H1 (cell line): ENCODE data around the gene SLC25A12. TPM values are rescaled to one million over a fixed set of nuclear protein-coding genes. Genes with fewer than 3 reads are reported as not detected.

Experiments used
- CTCF ChIA-PET: fragments of 300-600 bp; sonication (Branson Sonifier 250); formaldehyde crosslinking; loops from one replicate; lab custom pipeline; 2021; ENCODE audit not compliant: partially characterized antibody; lab: Charles Lee
- POLR2A ChIA-PET: fragments of 300-600 bp; sonication (Branson Sonifier 250); formaldehyde crosslinking; loops from one replicate; lab custom pipeline; 2021; ENCODE audit warnings: inconsistent platforms; ENCODE audit not compliant: partially characterized antibody; lab: Charles Lee
- DNase-seq, 2 experiments: peaks; one replicate each; pipeline versions ENCODE4 v3.0.0 to v3.0.0-alpha.2; 2010 to 2022; ENCODE audit warnings: low spot score in 2 of 2, low read depth in 1 of 2, mixed read lengths in 1 of 2
- FAIRE-seq: peaks from 2 replicates; lab custom pipeline; 2011; peaks lifted over from hg19 to GRCh38; lab: Jason Lieb, UNC
- H2AFZ ChIP-seq: 2 replicates; pipeline ENCODE4 v1.8.1; 2012; ENCODE audit warnings: low read length, inconsistent platforms
- H2AK5ac ChIP-seq: 2 replicates; pipeline ENCODE4 v1.6.1; 2013; ENCODE audit warnings: low read depth, low read length
- H2BK120ac ChIP-seq: replicated peaks from 2 replicates; pipeline ENCODE3; 2013; ENCODE audit warnings: low read depth, low read length, inconsistent platforms
- H2BK12ac ChIP-seq: 2 replicates; pipeline ENCODE4 v1.6.1; 2013; ENCODE audit warnings: low read depth, low read length
- H2BK15ac ChIP-seq: 2 replicates; pipeline ENCODE4 v1.6.1; 2013; ENCODE audit warnings: low read length
- H2BK20ac ChIP-seq: 2 replicates; pipeline ENCODE4 v1.6.1; 2013; ENCODE audit warnings: low read length
- H2BK5ac ChIP-seq: 2 replicates; pipeline ENCODE4 v1.6.1; 2013; ENCODE audit warnings: low read depth, low read length
- H3K14ac ChIP-seq: 2 replicates; pipeline ENCODE4 v1.6.1; 2013; ENCODE audit warnings: inconsistent platforms; ENCODE audit not compliant: insufficient read length
- H3K18ac ChIP-seq: 2 replicates; pipeline ENCODE4 v1.6.1; 2013; ENCODE audit warnings: low read length; ENCODE audit errors: extremely low read depth
- H3K23ac ChIP-seq: 2 replicates; pipeline ENCODE4 v1.6.1; 2013; ENCODE audit warnings: inconsistent platforms; ENCODE audit not compliant: insufficient read length
- H3K23me2 ChIP-seq: 2 replicates; pipeline ENCODE4 v1.6.1; 2013; ENCODE audit warnings: low read depth, low read length
- H3K27ac ChIP-seq: 2 replicates; pipeline ENCODE4 v1.6.1; 2011; ENCODE audit warnings: low read depth, low read length, inconsistent platforms
- H3K27me3 ChIP-seq, 4 experiments: replicated peaks in 1 of 4; 1 replicate in 1 of 4; 2 replicates in 3 of 4; pipeline versions ENCODE4 v1.6.1 to v1.8.1; 2011 to 2013; ENCODE audit warnings: low read length in 3 of 4, mild to moderate bottlenecking in 3 of 4, inconsistent platforms in 2 of 4, mixed read lengths in 2 of 4, moderate library complexity in 1 of 4; ENCODE audit not compliant: control insufficient read depth in 3 of 4, insufficient read depth in 3 of 4; ENCODE audit errors: extremely low read depth in 1 of 4
- H3K36me3 ChIP-seq, 4 experiments: 2 replicates each; pipeline versions ENCODE4 v1.6.1 to v1.8.1; 2011 to 2013; ENCODE audit warnings: mild to moderate bottlenecking in 4 of 4, low read length in 3 of 4, moderate library complexity in 2 of 4, control low read depth in 1 of 4, inconsistent platforms in 1 of 4; ENCODE audit not compliant: insufficient read depth in 4 of 4, control insufficient read depth in 2 of 4
- H3K4ac ChIP-seq: replicated peaks from 2 replicates; pipeline ENCODE3; 2013; ENCODE audit warnings: low read length, low read depth, mixed read lengths, inconsistent platforms; ENCODE audit not compliant: insufficient read length
- H3K4me1 ChIP-seq, 4 experiments: replicated peaks in 1 of 4; 1 replicate in 1 of 4; 2 replicates in 3 of 4; pipeline versions ENCODE4 v1.6.1 to v1.8.1; 2011 to 2013; ENCODE audit warnings: low read length in 3 of 4, inconsistent platforms in 2 of 4, mixed read lengths in 1 of 4; ENCODE audit not compliant: insufficient read depth in 4 of 4, control insufficient read depth in 3 of 4
- H3K4me2 ChIP-seq, 2 experiments: 2 replicates each; pipeline versions ENCODE4 v1.6.1 to v1.8.1; 2011 to 2013; ENCODE audit warnings: low read depth in 2 of 2, low read length in 2 of 2, control low read depth in 1 of 2, inconsistent platforms in 1 of 2, mild to moderate bottlenecking in 1 of 2; ENCODE audit not compliant: insufficient read depth in 1 of 2
- H3K4me3 ChIP-seq, 4 experiments: fragments of 200-600, 300-600 bp in 1 of 4; sonication (generic), shearing (Covaris generic), sonication (Bioruptor Twin) in 1 of 4; 2 replicates each; pipeline versions ENCODE4 v1.5.1 to v1.8.1; 2011 to 2016; ENCODE audit warnings: low read length in 4 of 4, low read depth in 3 of 4, control low read depth in 2 of 4, inconsistent platforms in 2 of 4, mild to moderate bottlenecking in 2 of 4, mixed read lengths in 1 of 4, moderate library complexity in 1 of 4; ENCODE audit not compliant: insufficient read depth in 2 of 4; ENCODE audit errors: extremely low read depth in 1 of 4
- H3K56ac ChIP-seq: replicated peaks from 2 replicates; pipeline ENCODE3; 2013; ENCODE audit warnings: low read depth, mild to moderate bottlenecking, mixed read lengths, low read length, inconsistent platforms; ENCODE audit not compliant: insufficient read length
- H3K79me1 ChIP-seq: 2 replicates; pipeline ENCODE4 v1.6.1; 2013; ENCODE audit warnings: low read depth, low read length, control low read depth
- H3K79me2 ChIP-seq, 2 experiments: 2 replicates each; pipeline versions ENCODE4 v1.6.1 to v1.8.1; 2012 to 2013; ENCODE audit warnings: low read length in 2 of 2, mild to moderate bottlenecking in 2 of 2, inconsistent platforms in 1 of 2; ENCODE audit not compliant: insufficient read depth in 2 of 2, control insufficient read depth in 1 of 2
- H3K9ac ChIP-seq, 4 experiments: replicated peaks in 1 of 4; 1 replicate in 1 of 4; 2 replicates in 3 of 4; pipeline versions ENCODE4 v1.6.1 to v1.8.1; 2011 to 2013; ENCODE audit warnings: low read depth in 3 of 4, low read length in 3 of 4, control low read depth in 2 of 4, mild to moderate bottlenecking in 2 of 4, moderate library complexity in 2 of 4, inconsistent platforms in 1 of 4; ENCODE audit errors: extremely low read depth in 1 of 4
- H3K9me3 ChIP-seq, 2 experiments: 2 replicates each; pipeline versions ENCODE4 v1.6.1 to v1.8.1; 2012 to 2013; ENCODE audit warnings: mild to moderate bottlenecking in 2 of 2, moderate library complexity in 2 of 2, control low read depth in 1 of 2, inconsistent platforms in 1 of 2, low read depth in 1 of 2, low read length in 1 of 2, mixed read lengths in 1 of 2; ENCODE audit not compliant: insufficient read depth in 2 of 2
- H4K20me1 ChIP-seq, 2 experiments: replicated peaks in 1 of 2; 2 replicates each; pipeline versions ENCODE3 to v1.8.1; 2011 to 2013; ENCODE audit warnings: inconsistent platforms in 2 of 2, low read length in 2 of 2, mild to moderate bottlenecking in 1 of 2; ENCODE audit not compliant: insufficient read depth in 2 of 2, control insufficient read depth in 1 of 2
- H4K5ac ChIP-seq: 2 replicates; pipeline ENCODE4 v1.6.1; 2013; ENCODE audit warnings: low read length, low read depth, mixed read lengths, inconsistent platforms; ENCODE audit not compliant: insufficient read length
- H4K8ac ChIP-seq: 2 replicates; pipeline ENCODE4 v1.8.0; 2013; ENCODE audit warnings: mild to moderate bottlenecking, moderate library complexity, low read length, inconsistent platforms; ENCODE audit not compliant: insufficient read depth; ENCODE audit errors: extremely low read depth
- H4K91ac ChIP-seq: replicated peaks from 2 replicates; pipeline ENCODE3; 2013; ENCODE audit warnings: low read length, mixed read lengths, inconsistent platforms; ENCODE audit not compliant: insufficient read length
- CHD1 ChIP-seq: IDR thresholded peaks from 2 replicates; pipeline ENCODE4 v1.6.1; 2012; ENCODE audit warnings: low read depth, low read length, improper control_type of control experiment
- EP300 ChIP-seq, 2 experiments: IDR thresholded peaks; 1 replicate in 1 of 2; 2 replicates in 1 of 2; pipeline ENCODE4 v1.6.1; 2011 to 2012; ENCODE audit warnings: low read depth in 2 of 2, low read length in 2 of 2, mild to moderate bottlenecking in 2 of 2, borderline replicate concordance in 1 of 2, inconsistent platforms in 1 of 2, moderate library complexity in 1 of 2
- EZH2 ChIP-seq: fragments of 200-600 bp; sonication (generic); IDR thresholded peaks from 2 replicates; pipeline ENCODE4 v1.7.1; 2012; ENCODE audit warnings: low read depth, mild to moderate bottlenecking, moderate library complexity, low read length, inconsistent platforms; ENCODE audit not compliant: severe bottlenecking
- RBBP5 ChIP-seq: IDR thresholded peaks from 2 replicates; pipeline ENCODE4 v1.7.1; 2012; ENCODE audit warnings: low read depth, mild to moderate bottlenecking, inconsistent platforms, low read length, moderate library complexity, borderline replicate concordance
- TBP ChIP-seq: IDR thresholded peaks from 2 replicates; pipeline ENCODE4 v1.6.1; 2011; ENCODE audit warnings: low read depth, low read length, improper control_type of control experiment
- TEAD4 ChIP-seq: IDR thresholded peaks from 2 replicates; pipeline ENCODE4 v1.6.1; 2012; ENCODE audit warnings: low read depth, low read length, inconsistent platforms, mixed read lengths
- WGBS, 2 experiments: shearing (Covaris generic) in 1 of 2; methylation state at CpG; one replicate each; pipeline versions ENCODE4 v1.1.6 to v1.1.7; 2013 to 2015; ENCODE audit warnings: low lambda C conversion rate in 2 of 2, mixed read lengths in 2 of 2, inconsistent platforms in 1 of 2, low coverage in 1 of 2, missing lambda C conversion rate in 1 of 2; ENCODE audit not compliant: insufficient replicate concordance in 2 of 2, insufficient coverage in 1 of 2, insufficient read length in 1 of 2; ENCODE audit errors: extremely low coverage in 1 of 2, missing lambda C conversion rate in 1 of 2; 5-methylcytosine and 5-hydroxymethylcytosine counted together
- polyA plus RNA-seq, 7 experiments: library from polyadenylated mRNA; depleted of rRNA in 3 of 7; stranded (reverse) in 5 of 7; unstranded in 2 of 7; fragments of >200 nt in 5 of 7; fragments of 200-250 nt in 2 of 7; gene quantifications; 1 replicate in 5 of 7; 2 replicates in 1 of 7; 4 replicates in 1 of 7; pipeline versions ENCODE4 v1.2.1 to v1.2.3, GENCODE V29; 2011 to 2013; ENCODE audit warnings: missing spikeins in 2 of 7, mixed read lengths in 2 of 7
- total RNA-seq: library from RNA; stranded (reverse); fragmentation: NEBNext Ultra II Directional; extraction: Animal tissue kit (Norgen Biotek cat#: 25700); gene quantifications from 2 replicates; pipeline ENCODE4 v1.2.1, GENCODE V29; 2021
- TF ChIP-seq, protein P1 (sequence below): IDR thresholded peaks from 2 replicates; pipeline ENCODE4 v1.6.1; 2012; ENCODE audit warnings: inconsistent platforms

Gene SLC25A12
- total and polyA plus RNA-seq, 2 of the 8 experiments (the other 6 are each of a cell fraction or from before 2014, with no cell fraction given) = 7.7 to 10.2 TPM

DNA sequence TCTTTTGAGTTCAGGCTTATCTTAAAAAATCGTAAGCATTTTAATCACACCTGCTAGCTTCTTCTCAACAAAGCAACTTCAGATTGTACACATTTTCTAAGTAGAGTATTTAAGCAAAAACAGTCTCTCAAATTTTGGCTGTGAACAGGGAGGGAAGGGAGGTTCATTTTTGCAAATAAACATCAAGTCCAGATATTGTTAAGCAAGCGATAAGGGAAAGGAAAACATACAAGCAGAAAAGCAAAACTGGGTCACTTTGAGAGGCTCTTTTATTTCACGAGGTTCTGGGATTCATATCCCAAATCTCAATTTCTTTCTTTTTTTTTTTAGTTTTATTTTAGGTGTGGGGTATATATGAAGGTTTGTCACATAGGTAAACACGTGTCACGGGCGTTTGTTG is 79.9 kb downstream of the SLC25A12 start:
- H3K9ac ChIP-seq = no peak overlapping the region
- H2AK5ac ChIP-seq = no peak overlapping the region
- FAIRE-seq = no peak
- no peak overlapping the region for H3K4me3 ChIP-seq
- H3K4ac ChIP-seq = no peak overlapping the region
- no peaks in the 10 kb centered on the region for H4K20me1 ChIP-seq
- H3K4me2 ChIP-seq = no peak overlapping the region
- H3K27ac ChIP-seq = no peak overlapping the region
- no peak overlapping the region for H2BK120ac ChIP-seq
- POLR2A ChIA-PET = interaction anchor here (0.6 kb wide), 1 partner anchor 498 kb away, joined by 3 read pairs; no protein-coding TSS in a partner anchor
- no peak overlapping the region for H2BK15ac ChIP-seq
- no peak overlapping the region for H3K23ac ChIP-seq
- H4K8ac ChIP-seq = no peak overlapping the region
- no peak overlapping the region for H2BK5ac ChIP-seq
- H3K27me3 ChIP-seq = no peaks in the 10 kb centered on the region
- H3K4me1 ChIP-seq = no peaks in the 10 kb centered on the region
- no peak overlapping the region for H2AFZ ChIP-seq
- H4K5ac ChIP-seq = no peak overlapping the region
- no peaks in the 10 kb centered on the region for H3K79me2 ChIP-seq
- no peak overlapping the region for H2BK12ac ChIP-seq
- WGBS, 2 experiments = 99% methylated on average over 6 of the region's 6 CpGs; no CpG with 5 or more reads in 1 of the 2 experiments
- no peak overlapping the region for H3K14ac ChIP-seq
- no peak overlapping the region for H3K18ac ChIP-seq
- H3K79me1 ChIP-seq = no peaks in the 10 kb centered on the region
- TF ChIP-seq EP300 (IDR thresholded peaks at IDR 0.05; ENCODE audit: borderline replicate concordance in 1 of 2, low read depth in 2 of 2, low read length in 2 of 2) (no peak), TEAD4 (no peak), TBP (no peak), RBBP5 (no peak), CHD1 (no peak), EZH2 (no peak)
- TF ChIP-seq, protein P1, sequence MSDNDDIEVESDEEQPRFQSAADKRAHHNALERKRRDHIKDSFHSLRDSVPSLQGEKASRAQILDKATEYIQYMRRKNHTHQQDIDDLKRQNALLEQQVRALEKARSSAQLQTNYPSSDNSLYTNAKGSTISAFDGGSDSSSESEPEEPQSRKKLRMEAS = no peak
- TF ChIP-seq, all 59 proteins: peak for 0
- Histone ChIP-seq H4K91ac (no peak overlapping the region), H3K56ac (no peak overlapping the region), H2BK20ac (no peak overlapping the region), H3K23me2 (no peaks in the 10 kb centered on the region), H3K9me3 (no peaks in the 10 kb centered on the region), H3K36me3 (no peaks in the 10 kb centered on the region)
- CTCF ChIA-PET = no interaction called here
- no peak for DNase-seq
